Mucosa of descending colon (tissue), 3 donors: Measurements from ENCODE around the gene ARHGAP6. TPM values are rescaled to one million over a fixed set of nuclear protein-coding genes. Genes with fewer than 3 reads are reported as not detected.
"Not testable (repeated sequence)": the region's sequence is repeated elsewhere in the genome, so short reads cannot be mapped to it uniquely, and the experiment has no call there.

Experiments
- ATAC-seq: fragments of 200-7000 bp; cut with Tn5 transposase; one replicate; pipeline ENCODE4 v1.9.1; 2020; ENCODE audit warnings: mild to moderate bottlenecking, moderate library complexity
- DNase-seq, 3 donors: peaks; one replicate each; pipeline ENCODE4 v3.0.0-alpha.2; 2020
- H3K36me3 ChIP-seq: fragments of 200-600 bp; one replicate; pipeline ENCODE4 v1.8.0; 2021; ENCODE audit warnings: low read depth, mild to moderate bottlenecking
- H3K4me1 ChIP-seq: fragments of 200-600 bp; one replicate; pipeline ENCODE4 v1.8.0; 2021; ENCODE audit warnings: low read depth, mild to moderate bottlenecking
- H3K4me3 ChIP-seq: fragments of 200-600 bp; one replicate; pipeline ENCODE4 v1.8.0; 2021; ENCODE audit warnings: mild to moderate bottlenecking
- H3K9me3 ChIP-seq: fragments of 200-600 bp; one replicate; pipeline ENCODE4 v1.8.0; 2021; ENCODE audit warnings: mild to moderate bottlenecking
- CTCF ChIP-seq: fragments of 200-600 bp; IDR thresholded peaks from one replicate; pipeline ENCODE4 v1.8.0; 2022; ENCODE audit warnings: antibody characterized with exemption, mild to moderate bottlenecking
- intact Hi-C, 2 donors: fragments of 100-400 bp; cut with DNase I in 1 of 2; cut with micrococcal nuclease in 1 of 2; formaldehyde crosslinking; loops; one replicate each; pipeline versions ENCODE4 v1.11.0 to v1.11.1; 2022; cut with DNase I, micrococcal nuclease
- total RNA-seq, 3 donors: library from RNA; stranded (reverse); fragmentation: NEBNext Ultra II Directional in 2 of 3; extraction: Animal tissue kit (Norgen Biotek cat#: 25700) in 2 of 3; gene quantifications; one replicate each; pipeline versions ENCODE4 v1.2.1 to v1.2.4, GENCODE V29; 2021 to 2023
- donor health status: DM: no; HTN: no; CAD: no; lungs with moderate emphysema.
- donor health status: DM: no; HTN: no; CAD: no.
- donor health status: DM: no; HTN: yes; CAD: no.

The ARHGAP6 gene
- total RNA-seq, 3 donors from 2014 or later: 2.2 to 41.5 (median 4.4) TPM

GRCh38 chrX:11504234-11504633 is 161.5 kb downstream of the ARHGAP6 start:
- TF ChIP-seq CTCF: no peak
- H3K4me3 ChIP-seq: no peak overlapping the region
- DNase-seq (no peak), ATAC-seq (no peak)
- H3K4me1 ChIP-seq: no peaks in the 10 kb centered on the region
- no peaks in the 10 kb centered on the region for H3K9me3 ChIP-seq
- intact Hi-C loops: no loop called here
- H3K36me3 ChIP-seq: no peaks in the 10 kb centered on the region

- ATAC-seq: no peak
- no peaks in the 10 kb centered on the region for H3K36me3 ChIP-seq
- TF ChIP-seq CTCF: no peak
- intact Hi-C loops: no loop called here
- no peaks in the 10 kb centered on the region for H3K9me3 ChIP-seq
- H3K4me3 ChIP-seq: no peak overlapping the region
- no peak for DNase-seq
- H3K4me1 ChIP-seq: no peaks in the 10 kb centered on the region
Measured at GRCh38 chrX:11499076-11500044, 166.4 kb downstream of the ARHGAP6 start.

- ATAC-seq, H3K4me1 ChIP-seq, DNase-seq, H3K9me3 ChIP-seq, intact Hi-C loops, H3K4me3 ChIP-seq, H3K36me3 ChIP-seq: not testable (repeated sequence)
Measured at GRCh38 chrX:11491375-11491774, 174.3 kb downstream of the ARHGAP6 start.

- no peak for DNase-seq
- ATAC-seq: no peak
Measured at GRCh38 chrX:11484290-11484689, 181.4 kb downstream of the ARHGAP6 start.

GRCh38 chrX:11481035-11481434 is 184.7 kb downstream of the ARHGAP6 start:
- DNase-seq: no peak
- Histone ChIP-seq H3K36me3 (no peaks in the 10 kb centered on the region), H3K9me3 (no peaks in the 10 kb centered on the region), H3K4me3 (no peak overlapping the region), H3K4me1 (no peaks in the 10 kb centered on the region)
- TF ChIP-seq CTCF: no peak
- no peak for ATAC-seq
- intact Hi-C loops: no loop called here

More at GRCh38 chrX:11484290-11484689, 181.4 kb downstream of the ARHGAP6 start:
- H3K9me3 ChIP-seq: no peaks in the 10 kb centered on the region
- H3K36me3 ChIP-seq: no peaks in the 10 kb centered on the region
- no peak overlapping the region for H3K4me3 ChIP-seq
- intact Hi-C loops: no loop called here
- no peak for TF ChIP-seq CTCF
- H3K4me1 ChIP-seq: no peaks in the 10 kb centered on the region

GRCh38 chrX:11480626-11481025 is 185.1 kb downstream of the ARHGAP6 start:
- Histone ChIP-seq H3K4me1 (no peaks in the 10 kb centered on the region), H3K4me3 (no peak overlapping the region), H3K36me3 (no peaks in the 10 kb centered on the region), H3K9me3 (no peaks in the 10 kb centered on the region)
- intact Hi-C loops: no loop called here
- TF ChIP-seq CTCF: no peak
- ATAC-seq: no peak
- no peak for DNase-seq
